Effector CD8-positive, alpha-beta T cell (primary cell): ENCODE data around the gene NXPH4.
A peak's percentile ranks its signal among the peaks of the same experiment; 100 is the strongest.

ENCODE experiments used
- DNase-seq: peaks from one replicate; lab custom pipeline; 2025; lab: John Stamatoyannopoulos, UW

The NXPH4 gene

DNA sequence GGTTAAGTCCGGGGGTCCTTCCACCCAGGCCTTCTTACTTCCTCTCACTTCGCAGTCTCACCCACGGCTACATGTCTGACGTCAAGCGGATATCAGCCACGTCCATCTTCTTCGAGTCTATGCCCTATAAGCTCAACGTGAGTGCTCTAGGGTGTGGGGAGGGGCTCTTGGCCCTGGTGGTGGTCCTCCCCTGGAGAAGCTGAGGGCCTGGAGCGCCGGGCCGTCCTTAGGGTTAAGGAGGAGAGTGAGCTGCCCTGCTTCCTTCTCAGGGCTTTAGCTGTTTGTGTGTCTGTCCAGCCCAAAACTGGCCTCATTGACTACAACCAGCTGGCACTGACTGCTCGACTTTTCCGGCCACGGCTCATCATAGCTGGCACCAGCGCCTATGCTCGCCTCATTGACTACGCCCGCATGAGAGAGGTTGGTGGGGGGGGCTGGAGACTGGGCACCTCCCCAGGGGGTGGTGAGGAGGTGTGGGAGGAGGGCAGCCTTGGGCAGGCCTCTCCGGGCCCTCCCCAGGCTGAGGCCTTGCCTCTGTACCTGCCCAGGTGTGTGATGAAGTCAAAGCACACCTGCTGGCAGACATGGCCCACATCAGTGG, 15.7 kb downstream of the NXPH4 start:
- no peak for DNase-seq

GRCh38 chr12:57233357-57234232, 17.0 kb downstream of the NXPH4 start:
- DNase-seq, result no peak

GRCh38 chr12:57234233-57234570, 17.6 kb downstream of the NXPH4 start:
- no peak for DNase-seq

DNA sequence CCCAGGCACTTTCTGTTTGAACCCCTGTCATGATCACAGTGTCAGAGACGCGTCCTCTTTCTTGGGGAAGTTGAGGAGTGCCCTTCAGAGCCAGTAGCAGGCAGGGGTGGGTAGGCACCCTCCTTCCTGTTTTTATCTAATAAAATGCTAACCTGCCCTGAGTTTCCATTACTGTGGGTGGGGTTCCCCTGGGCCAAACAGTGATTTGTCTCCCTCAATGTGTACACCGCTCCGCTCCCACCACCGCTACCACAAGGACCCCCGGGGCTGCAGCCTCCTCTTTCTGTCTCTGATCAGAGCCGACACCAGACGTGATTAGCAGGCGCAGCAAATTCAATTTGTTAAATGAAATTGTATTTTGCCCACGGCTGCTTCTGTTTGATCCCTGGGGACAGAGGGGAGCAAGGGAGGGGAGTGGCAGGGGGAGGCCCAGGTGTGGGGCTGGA, 18.0 kb downstream of the NXPH4 start:
- no peak for DNase-seq

DNA sequence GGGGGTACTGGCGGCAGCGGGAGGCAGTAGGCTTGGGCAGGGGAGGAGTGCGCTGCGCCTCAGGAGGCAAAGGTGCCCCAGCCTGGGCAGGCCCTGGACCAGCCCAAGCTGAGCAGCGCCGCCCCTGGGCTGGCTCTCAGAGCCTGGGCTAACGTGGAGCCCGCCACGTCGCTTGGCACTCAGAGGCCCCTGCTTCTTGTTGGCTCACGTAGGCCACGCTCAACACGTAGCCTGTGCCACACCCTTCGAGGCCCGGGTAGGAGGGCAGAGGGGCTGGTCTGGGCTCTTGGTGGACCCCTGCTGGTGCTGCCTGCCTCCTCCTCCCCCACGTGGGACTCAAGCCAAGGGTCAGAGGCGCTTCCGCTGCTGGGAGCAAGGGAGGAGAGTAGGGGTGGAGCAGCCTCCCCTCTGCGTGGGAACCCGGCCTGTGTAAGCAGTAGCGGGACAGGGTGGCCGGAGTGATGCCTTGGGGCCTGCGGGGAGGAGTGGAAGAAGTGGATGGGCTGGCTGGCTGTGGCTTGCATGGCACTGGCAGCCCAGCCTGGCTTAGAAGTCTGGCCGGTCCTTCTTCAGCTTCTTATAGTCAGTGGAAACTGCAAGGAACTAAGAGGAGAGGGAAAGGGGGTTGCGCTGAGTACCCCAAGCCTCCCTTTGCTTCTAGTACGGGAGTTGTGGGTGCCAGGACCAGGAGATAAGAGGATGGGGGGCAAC, 18.6 kb downstream of the NXPH4 start:
- DNase-seq, result no peak

GRCh38 chr12:57235728-57236131, 19.1 kb downstream of the NXPH4 start:
- no peak for DNase-seq

GRCh38 chr12:57236201-57236924, 19.8 kb downstream of the NXPH4 start:
- no peak for DNase-seq

DNA sequence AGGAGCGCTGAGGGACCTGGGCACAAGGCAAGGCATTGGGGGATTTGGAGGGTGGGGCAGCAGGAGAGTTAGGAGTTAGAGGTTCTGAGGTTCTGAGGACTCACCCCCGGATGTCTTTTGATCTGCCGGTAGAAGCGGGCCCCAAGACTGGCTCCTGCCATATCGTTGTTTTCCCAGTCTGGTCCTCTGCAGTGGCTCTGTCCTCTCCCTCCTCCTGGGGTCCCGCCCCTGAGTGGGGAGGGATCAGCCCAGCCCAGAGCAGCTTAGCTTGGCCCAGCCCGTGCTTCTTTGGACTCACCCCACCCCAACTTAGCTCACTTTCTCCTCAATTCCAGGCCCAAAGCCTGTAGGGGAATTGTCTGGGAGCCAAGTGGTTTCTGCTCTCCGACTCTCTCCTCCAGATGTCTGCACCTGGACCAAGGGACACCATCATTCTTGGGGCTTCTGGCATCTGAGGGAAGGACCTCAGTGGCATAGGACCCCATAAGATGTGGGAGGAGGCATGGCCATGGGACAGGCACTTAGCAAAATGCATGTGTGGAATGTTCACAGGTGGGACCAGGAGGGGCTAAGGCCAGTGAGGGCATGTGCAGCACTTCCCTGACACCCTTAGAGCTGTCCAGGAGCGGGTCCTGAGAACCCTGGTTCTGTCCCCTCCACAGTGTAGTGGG, 20.5 kb downstream of the NXPH4 start:
- DNase-seq, result no peak

DNA sequence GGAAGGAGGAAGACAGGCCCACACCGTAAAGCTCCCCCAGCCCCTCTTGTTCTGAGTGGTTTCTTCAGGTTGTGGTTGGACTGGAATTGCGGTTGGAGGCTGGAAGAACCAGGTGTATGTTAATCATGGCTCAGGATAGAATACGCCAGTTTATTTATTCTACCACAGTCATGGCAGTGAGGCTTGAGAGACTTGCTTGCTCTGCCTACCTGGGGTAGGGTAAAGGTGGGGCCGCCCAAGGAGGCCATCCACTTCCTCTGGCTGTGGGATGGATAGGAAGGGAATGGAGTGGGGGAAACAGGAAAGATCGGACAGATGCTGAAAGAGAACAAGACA, 21.0 kb downstream of the NXPH4 start:
- DNase-seq, result no peak

- DNase-seq, result no peak
Observed at GRCh38 chr12:57237932-57238853, 21.6 kb downstream of the NXPH4 start.

GRCh38 chr12:57238854-57239554, 22.4 kb downstream of the NXPH4 start:
- DNase-seq, result peak; percentile 77

GRCh38 chr12:57239587-57240065, 23.0 kb downstream of the NXPH4 start:
- DNase-seq, result no peak

DNA sequence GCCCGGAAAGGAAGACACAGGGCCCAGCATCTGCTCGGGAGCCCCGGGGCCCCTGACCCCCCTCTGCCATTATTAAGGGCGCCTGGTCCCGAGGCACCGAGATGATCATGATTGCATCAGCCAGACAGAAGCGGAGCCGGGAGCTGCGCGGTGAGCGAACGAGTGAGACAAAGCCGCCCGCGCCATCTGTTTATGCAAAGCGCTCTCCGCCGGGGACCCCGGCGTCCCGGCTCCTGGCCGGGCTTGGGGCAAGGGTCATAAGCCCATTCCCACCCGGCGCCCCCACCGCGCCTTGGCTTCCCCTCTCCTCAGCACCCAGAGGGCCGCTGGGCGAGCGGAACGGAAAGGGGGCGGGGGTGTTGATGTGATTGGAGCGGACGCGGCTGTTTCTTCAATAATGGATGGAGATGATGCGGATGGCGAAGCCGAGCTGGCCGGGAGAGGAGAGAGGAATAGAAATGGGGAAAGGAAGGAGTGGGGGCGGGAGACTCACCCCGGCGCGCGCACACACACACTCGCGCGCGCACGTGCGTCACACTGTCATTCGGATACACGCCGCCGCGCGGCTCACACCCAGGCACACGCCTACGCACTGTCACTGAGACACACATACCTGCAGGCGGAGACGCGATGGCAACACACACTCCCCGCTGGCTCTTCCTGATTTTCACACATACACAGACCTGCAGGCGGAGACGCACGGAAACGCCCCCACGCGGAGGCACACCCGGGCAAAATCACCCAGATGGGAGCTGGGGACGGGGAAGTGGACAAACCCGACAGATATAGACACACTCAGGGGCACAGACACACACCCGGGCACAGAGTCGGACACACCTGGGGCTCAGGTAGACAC, 23.7 kb downstream of the NXPH4 start:
- DNase-seq, result peak; percentile 43

GRCh38 chr12:57240926-57241401, 24.4 kb downstream of the NXPH4 start:
- DNase-seq, result no peak

DNA sequence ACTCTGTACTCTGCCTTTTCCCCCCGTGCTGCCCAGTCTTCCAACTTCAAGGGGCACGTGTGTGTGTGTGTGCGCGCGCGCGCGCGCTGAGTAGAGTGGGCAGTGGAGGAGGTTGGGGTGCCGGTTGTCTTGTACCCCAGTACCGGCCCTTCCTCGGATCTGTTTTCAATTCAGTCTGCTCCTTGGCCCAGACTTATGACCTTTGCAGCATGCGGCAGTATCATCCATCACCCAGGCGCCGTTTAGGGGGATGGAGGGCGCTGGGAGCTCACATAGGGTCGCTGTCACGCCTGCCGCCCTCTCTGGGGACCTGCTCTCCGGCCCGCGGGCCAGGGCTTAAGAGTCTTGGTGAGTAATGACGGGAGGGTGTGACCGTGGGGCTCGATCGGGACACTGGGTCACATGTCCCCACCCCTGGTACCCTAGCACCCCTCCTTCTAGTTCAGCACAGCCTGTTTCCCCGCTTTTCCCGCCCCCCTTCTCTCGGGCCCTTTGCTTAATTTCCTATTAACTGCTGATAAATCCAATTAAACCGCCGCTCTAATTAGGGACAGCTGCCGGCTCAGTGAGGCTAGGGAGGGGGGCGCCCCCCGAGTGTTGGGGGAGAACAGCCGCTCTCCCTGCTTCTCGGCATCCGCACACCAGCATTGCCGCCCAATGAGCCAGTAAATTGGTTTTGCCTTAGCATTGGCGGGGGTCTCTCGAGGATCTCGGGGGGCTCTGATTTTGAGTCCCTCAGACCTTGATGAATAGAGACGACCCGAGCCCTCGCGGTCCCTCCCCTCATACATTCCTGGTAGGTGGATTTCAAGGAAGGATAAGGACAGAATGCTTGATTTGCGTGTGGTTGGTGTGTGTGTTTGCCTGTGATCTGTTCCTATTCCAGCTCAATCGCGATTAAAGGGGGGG, 25.1 kb downstream of the NXPH4 start:
- DNase-seq, result no peak

- no peak for DNase-seq
Observed at GRCh38 chr12:57242329-57242690, 25.7 kb downstream of the NXPH4 start.

DNA sequence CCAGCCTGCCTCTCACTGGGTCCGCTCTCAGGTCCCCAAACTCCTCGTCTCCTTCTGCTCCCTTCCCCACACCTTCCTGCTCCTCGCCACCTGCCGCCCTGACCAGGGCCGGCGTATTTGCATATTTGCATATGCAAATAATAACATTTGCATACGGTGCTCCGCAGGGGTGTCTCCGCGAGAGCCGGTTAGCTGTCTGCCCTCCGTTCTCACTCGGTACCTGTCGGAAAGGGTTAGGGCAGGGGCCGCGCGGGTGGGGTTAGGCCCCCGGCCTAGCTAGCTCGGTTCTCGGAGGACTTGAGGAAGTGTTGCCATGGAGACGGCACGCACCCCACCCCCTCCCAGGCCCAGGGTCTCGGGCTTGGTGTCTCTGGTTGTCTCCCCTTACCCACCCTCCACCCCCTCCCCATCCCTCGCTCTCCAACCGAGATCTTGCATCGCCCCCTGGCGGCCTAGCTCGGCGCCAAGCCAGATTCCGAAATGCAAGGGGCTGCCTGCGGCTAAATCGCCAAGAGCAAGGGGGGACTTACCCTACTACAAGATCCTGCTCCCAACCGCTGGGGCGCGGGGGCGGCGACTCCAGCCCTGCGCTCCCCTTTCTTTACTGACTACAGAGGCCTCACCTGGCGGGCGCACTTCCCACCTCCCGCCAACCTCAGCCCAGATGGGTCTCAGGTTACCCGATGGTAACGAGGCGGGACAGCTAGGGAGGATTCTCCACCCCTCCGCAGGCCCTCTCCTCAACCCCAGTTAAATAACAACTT, 26.3 kb downstream of the NXPH4 start:
- peak; percentile 43 for DNase-seq
